Adrenal gland (tissue), 12 donors: ENCODE measurements around the gene ZFR2. TPM values are rescaled to one million over a fixed set of nuclear protein-coding genes. Genes with fewer than 3 reads are reported as not detected.

Experiments used
- DNase-seq, 7 donors: peaks; one replicate each; pipeline ENCODE4 v3.0.0-alpha.2; 2019 to 2020
- H3K27ac ChIP-seq, 5 donors: fragments of 200-600 bp; sonication (generic) in 4 of 5; 1 replicate in 3 of 5; 2 replicates in 2 of 5; pipeline versions ENCODE4 v1.5.1 to v1.8.0; 2016 to 2020; ENCODE audit warnings: mild to moderate bottlenecking in 1 of 5
- H3K27me3 ChIP-seq: fragments of 200-600 bp; 2 replicates; pipeline ENCODE4 v1.8.0; 2021
- H3K36me3 ChIP-seq, 2 donors: fragments of 200-600 bp; replicated peaks in 1 of 2; 1 replicate in 1 of 2; 2 replicates in 1 of 2; pipeline versions ENCODE4 v1.5.1 to v1.8.0; 2018 to 2022
- H3K4me1 ChIP-seq, 2 donors: fragments of 200-600 bp; replicated peaks in 1 of 2; 1 replicate in 1 of 2; 2 replicates in 1 of 2; pipeline versions ENCODE4 v1.5.1 to v1.8.0; 2018 to 2021
- H3K4me3 ChIP-seq, 4 donors: fragments of 200-600 bp; sonication (generic) in 3 of 4; one replicate each; pipeline ENCODE4 v1.5.1; 2016 to 2018
- H3K9me3 ChIP-seq, 3 donors: fragments of 200-600 bp; sonication (generic) in 1 of 3; replicated peaks in 1 of 3; 1 replicate in 2 of 3; 2 replicates in 1 of 3; pipeline versions ENCODE4 v1.5.1 to v1.8.0; 2016 to 2021
- POLR2A ChIP-seq, 2 donors: fragments of 450-650 bp; IDR thresholded peaks; one replicate each; pipeline ENCODE4 v1.6.1; 2017; ENCODE audit warnings: antibody characterized with exemption in 2 of 2, mild to moderate bottlenecking in 2 of 2, moderate library complexity in 1 of 2
- WGBS, 4 donors: extraction: QIAGEN DNeasy Blood & Tissue Kit in 2 of 4; methylation state at CpG; one replicate each; pipeline versions ENCODE4 v1.1.5 to v1.1.7; 2013 to 2017; 5-methylcytosine and 5-hydroxymethylcytosine counted together
- intact Hi-C, 2 donors: fragments of 100-400 bp; cut with DNase I; formaldehyde crosslinking; loops; one replicate each; pipeline versions ENCODE4 v1.14.1 to v1.15.0; 2022 to 2023
- polyA plus RNA-seq, 3 donors: library from polyadenylated mRNA; stranded (reverse); fragments of 200-250 nt in 2 of 3; fragments of 350-450 nt in 1 of 3; fragmentation: Illumina TruSeq in 1 of 3; extraction: RNeasy Lipid Tissue Mini Kit (QIAGEN cat#74804) in 1 of 3; gene quantifications; one replicate each; pipeline ENCODE4 v1.2.3, GENCODE V29; 2013 to 2014
- total RNA-seq, 9 donors: library from RNA; depleted of rRNA in 4 of 9; stranded (reverse); fragments of >200 nt in 4 of 9; fragments of 120-200 nt in 1 of 9; fragmentation: NEBNext Ultra II Directional in 1 of 9; extraction: Animal tissue kit (Norgen Biotek cat#: 25700) in 1 of 9; gene quantifications; one replicate each; pipeline versions ENCODE4 v1.1.0 to v1.2.4, GENCODE V29; 2013 to 2023
- TF ChIP-seq, protein P1 (sequence below), 6 experiments: fragments of 450-650 bp in 4 of 6; fragments of 200-600 bp in 2 of 6; sonication (generic) in 1 of 6; IDR thresholded peaks; 1 replicate in 5 of 6; 2 replicates in 1 of 6; pipeline versions ENCODE4 v1.5.1 to v1.8.0; 2016 to 2021; ENCODE audit warnings: antibody characterized with exemption in 6 of 6, mild to moderate bottlenecking in 2 of 6, moderate library complexity in 1 of 6
- donor health status: healthy with polysubstance abuse.
- donor health status: Bipolar disorder and iron deficiency.
- donor health status: DM: yes; HTN: yes; CAD: no.
- donor health status: DM: no; HTN: no; CAD: no.
- donor health status: DM: no; HTN: no; CAD: no.
- donor health status: DM: yes; HTN: yes; CAD: no.

The ZFR2 gene
- total and polyA plus RNA-seq, 12 donors = 0.19 to 13.2 (median 1.7) TPM; not detected in 3

DNA sequence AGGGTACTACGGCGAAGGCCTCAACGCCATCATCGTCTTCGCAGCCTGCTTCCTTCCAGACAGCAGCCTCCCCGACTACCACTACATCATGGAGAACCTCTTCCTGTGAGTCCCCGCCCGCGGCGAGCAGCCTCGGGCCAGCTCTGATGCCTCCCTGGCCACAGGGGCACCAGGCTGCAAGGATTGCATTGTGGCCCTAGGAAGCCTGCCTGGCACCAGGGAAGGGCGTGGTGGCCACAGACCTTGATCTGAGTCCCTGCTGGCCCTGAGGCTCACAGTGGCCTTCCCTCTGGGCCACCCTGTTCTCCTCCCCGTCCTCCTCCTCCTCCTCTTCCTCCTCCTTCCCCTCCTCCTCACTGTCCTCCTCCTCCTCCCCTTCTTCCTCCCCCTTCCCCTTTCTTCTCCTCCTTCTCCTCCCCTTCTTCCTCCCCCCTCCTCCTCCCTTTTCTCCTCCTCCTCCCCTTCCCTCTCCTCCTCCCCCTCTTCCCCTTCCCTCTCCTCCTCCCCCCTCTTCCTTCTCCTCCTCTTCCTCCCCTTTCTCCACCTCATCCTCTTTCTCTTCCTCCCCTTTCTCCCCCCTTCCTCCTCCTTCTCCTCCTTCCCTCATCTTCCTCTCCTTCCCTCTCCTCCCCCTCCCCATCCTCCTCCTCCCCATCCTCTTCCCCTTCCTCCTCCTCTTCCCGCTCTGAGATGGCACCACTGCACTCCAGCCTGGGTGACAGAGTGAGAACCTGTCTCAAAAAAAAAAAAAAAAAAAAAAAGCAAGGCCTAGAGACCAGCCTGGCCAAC lies 39.6 kb upstream of the ZFR2 start:
- intact Hi-C loops = no loop called here
- 71 to 77% (median 73%) methylated on average over 10 to 14 of the region's 14 CpGs for WGBS, 4 donors

DNA sequence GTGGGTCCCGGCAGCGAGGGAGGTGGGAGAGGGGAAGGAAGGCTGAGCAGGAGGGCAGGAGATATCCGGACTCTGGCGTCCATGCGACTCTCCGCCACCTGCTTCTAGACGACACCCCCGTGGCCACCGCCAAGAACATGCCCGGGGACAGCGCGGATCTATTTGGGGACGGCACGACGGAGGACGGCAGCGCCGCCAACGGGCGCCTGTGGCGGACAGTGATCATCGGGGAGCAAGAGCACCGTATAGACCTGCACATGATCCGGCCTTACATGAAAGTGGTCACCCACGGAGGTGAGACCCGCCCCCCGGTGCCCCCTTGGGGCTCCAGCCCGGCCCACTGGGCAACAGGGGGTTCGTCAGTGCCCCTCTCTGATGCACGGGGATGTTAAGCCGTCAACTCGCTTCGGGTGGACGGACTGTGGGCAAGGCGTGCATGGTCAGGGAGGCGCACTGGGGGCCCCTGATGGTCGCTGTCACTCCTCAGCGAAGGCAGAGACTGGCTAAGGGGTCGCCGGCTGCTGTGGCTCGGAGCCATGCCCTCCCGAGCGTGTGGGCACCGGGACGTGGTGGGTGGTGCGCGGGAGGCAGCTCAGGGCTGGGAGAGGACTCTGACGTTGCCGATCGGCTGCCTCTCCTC lies 38.9 kb upstream of the ZFR2 start:
- Histone ChIP-seq H3K4me1 (no peaks in the 10 kb centered on the region), H3K9me3 (peaks cover 0 to 4% (median 0%) of the 10 kb centered on the region in 3 donors), H3K27me3 (no peaks in the 10 kb centered on the region), H3K36me3 (no peaks in the 10 kb centered on the region), H3K4me3 (no peak overlapping the region), H3K27ac (no peak overlapping the region)
- DNase-seq = no peak
- WGBS, 4 donors = 77 to 84% (median 82%) methylated on average over 31 to 50 of the region's 50 CpGs
- TF ChIP-seq POLR2A (IDR thresholded peaks at IDR 0.05) = no peak
- TF ChIP-seq, protein P1, sequence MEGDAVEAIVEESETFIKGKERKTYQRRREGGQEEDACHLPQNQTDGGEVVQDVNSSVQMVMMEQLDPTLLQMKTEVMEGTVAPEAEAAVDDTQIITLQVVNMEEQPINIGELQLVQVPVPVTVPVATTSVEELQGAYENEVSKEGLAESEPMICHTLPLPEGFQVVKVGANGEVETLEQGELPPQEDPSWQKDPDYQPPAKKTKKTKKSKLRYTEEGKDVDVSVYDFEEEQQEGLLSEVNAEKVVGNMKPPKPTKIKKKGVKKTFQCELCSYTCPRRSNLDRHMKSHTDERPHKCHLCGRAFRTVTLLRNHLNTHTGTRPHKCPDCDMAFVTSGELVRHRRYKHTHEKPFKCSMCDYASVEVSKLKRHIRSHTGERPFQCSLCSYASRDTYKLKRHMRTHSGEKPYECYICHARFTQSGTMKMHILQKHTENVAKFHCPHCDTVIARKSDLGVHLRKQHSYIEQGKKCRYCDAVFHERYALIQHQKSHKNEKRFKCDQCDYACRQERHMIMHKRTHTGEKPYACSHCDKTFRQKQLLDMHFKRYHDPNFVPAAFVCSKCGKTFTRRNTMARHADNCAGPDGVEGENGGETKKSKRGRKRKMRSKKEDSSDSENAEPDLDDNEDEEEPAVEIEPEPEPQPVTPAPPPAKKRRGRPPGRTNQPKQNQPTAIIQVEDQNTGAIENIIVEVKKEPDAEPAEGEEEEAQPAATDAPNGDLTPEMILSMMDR (IDR thresholded peaks at IDR 0.05) = no peak
- intact Hi-C loops = no loop called here

More for the DNA sequence above, 39.6 kb upstream of the ZFR2 start:
- DNase-seq = no peak
- Histone ChIP-seq H3K36me3 (no peaks in the 10 kb centered on the region), H3K4me1 (no peaks in the 10 kb centered on the region), H3K4me3 (no peak overlapping the region), H3K9me3 (peaks cover 0 to 4% (median 0%) of the 10 kb centered on the region in 3 donors), H3K27ac (no peak overlapping the region), H3K27me3 (no peaks in the 10 kb centered on the region)
- TF ChIP-seq, protein P1 (IDR thresholded peaks at IDR 0.05) = no peak
- no peak for TF ChIP-seq POLR2A (IDR thresholded peaks at IDR 0.05)

DNA sequence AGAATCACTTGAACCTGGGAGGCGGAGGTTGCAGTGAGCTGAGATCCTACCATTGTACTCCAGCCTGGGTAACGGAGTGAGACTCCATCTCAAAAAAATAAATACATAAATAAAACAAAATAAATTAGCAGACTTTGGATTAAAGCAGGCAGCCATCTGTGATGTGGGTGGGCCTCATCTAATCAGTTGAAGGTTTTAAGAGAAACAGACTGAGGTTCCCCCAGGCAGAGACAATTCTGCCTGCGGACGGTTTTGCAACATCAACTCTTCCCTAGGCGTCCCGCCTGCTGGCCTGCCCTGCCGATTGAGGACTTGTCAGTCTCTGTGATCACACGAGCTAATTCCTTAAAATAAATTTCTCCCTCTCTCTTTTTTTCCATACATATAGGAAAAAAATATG lies 35.4 kb upstream of the ZFR2 start:
- TF ChIP-seq, protein P1 (IDR thresholded peaks at IDR 0.05) = no peak
- no peak for TF ChIP-seq POLR2A (IDR thresholded peaks at IDR 0.05)
- DNase-seq = no peak
- no peaks in the 10 kb centered on the region for H3K9me3 ChIP-seq
- intact Hi-C loops = no loop called here
- WGBS, 4 donors = 80 to 91% (median 88%) methylated on average over 8 of the region's 8 CpGs
- no peaks in the 10 kb centered on the region for H3K27me3 ChIP-seq
- H3K36me3 ChIP-seq = no peaks in the 10 kb centered on the region
- no peak overlapping the region for H3K27ac ChIP-seq
- H3K4me3 ChIP-seq = no peak overlapping the region
- H3K4me1 ChIP-seq = no peaks in the 10 kb centered on the region

DNA sequence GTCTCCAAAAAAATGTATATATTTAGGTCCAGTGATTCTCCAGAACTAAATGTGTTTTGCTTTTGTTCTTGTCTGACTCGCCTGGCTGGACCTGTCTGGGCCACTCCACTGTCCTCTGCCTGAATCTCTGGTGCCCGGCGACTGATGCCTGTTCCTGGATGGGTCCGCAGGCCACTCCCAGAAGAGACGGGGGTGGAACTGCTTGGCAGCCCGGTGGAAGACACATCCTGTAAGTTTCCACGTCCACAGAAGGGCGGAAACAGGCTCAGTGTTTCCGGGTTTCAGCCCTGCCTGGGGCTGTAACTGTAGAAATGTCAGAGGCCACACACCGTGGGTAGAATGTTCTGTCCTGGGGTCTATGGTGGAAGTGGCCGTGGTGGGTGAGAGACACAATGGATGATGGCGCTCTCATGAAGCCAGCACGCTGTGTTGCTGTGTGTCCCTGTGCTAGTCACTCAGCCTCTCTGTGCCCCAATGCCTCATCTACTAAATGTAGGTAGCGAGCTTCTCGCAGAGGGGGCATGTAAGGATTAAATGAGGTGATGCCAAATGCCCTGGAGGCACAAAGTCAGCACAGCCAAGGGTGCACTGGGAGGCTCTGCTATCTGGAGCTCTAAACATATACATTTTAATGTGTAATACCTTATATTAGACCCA lies 33.6 kb upstream of the ZFR2 start:
- H3K27ac ChIP-seq = no peak overlapping the region
- no peaks in the 10 kb centered on the region for H3K4me1 ChIP-seq
- H3K4me3 ChIP-seq = no peak overlapping the region
- H3K27me3 ChIP-seq = no peaks in the 10 kb centered on the region
- intact Hi-C loops = no loop called here
- 75 to 81% (median 79%) methylated on average over 9 to 15 of the region's 15 CpGs for WGBS, 4 donors
- TF ChIP-seq, protein P1 (IDR thresholded peaks at IDR 0.05) = no peak
- TF ChIP-seq POLR2A (IDR thresholded peaks at IDR 0.05) = no peak
- DNase-seq = no peak
- no peaks in the 10 kb centered on the region for H3K9me3 ChIP-seq
- H3K36me3 ChIP-seq = no peaks in the 10 kb centered on the region
